ENCODE data around the gene PIK3CD. TPM values are rescaled to one million over a fixed set of nuclear protein-coding genes. Genes with fewer than 3 reads are reported as not detected.

PIK3CD gene
- total and polyA plus RNA-seq, 8 donors, result 5.1 to 44.2 (median 6.1) TPM

GRCh38 chr1:9607352-9607751 lies 44.2 kb upstream of the PIK3CD start:
- intact Hi-C loops (cut with DNase I), result no loop called here
- DNase-seq (peak in 1 of 4 donors; percentile 60), ATAC-seq (no peak)
- H3K4me1 ChIP-seq, result no peaks in the 10 kb centered on the region
- no peaks in the 10 kb centered on the region for H3K27me3 ChIP-seq
- H3K9me3 ChIP-seq, result no peaks in the 10 kb centered on the region
- H3K4me3 ChIP-seq, result no peak overlapping the region
- no peak for TF ChIP-seq CTCF (IDR thresholded peaks at IDR 0.05)
- H3K27ac ChIP-seq, result no peak overlapping the region
- H3K36me3 ChIP-seq, result peaks cover 0 to 81% of the 10 kb centered on the region in 2 donors

GRCh38 chr1:9609998-9610397 lies 41.5 kb upstream of the PIK3CD start:
- Histone ChIP-seq H3K9me3 (no peaks in the 10 kb centered on the region), H3K4me1 (no peaks in the 10 kb centered on the region), H3K4me3 (no peak overlapping the region), H3K27me3 (no peaks in the 10 kb centered on the region), H3K27ac (no peak overlapping the region), H3K36me3 (peaks cover 0 to 75% of the 10 kb centered on the region in 2 donors)
- ATAC-seq, result no peak
- no peak for TF ChIP-seq CTCF (IDR thresholded peaks at IDR 0.05)
- intact Hi-C loops (cut with DNase I), result no loop called here
- DNase-seq, result no peak

GRCh38 chr1:9610548-9610947 lies 41.0 kb upstream of the PIK3CD start:
- no peak overlapping the region for H3K4me3 ChIP-seq
- TF ChIP-seq CTCF (IDR thresholded peaks at IDR 0.05), result no peak
- no peaks in the 10 kb centered on the region for H3K27me3 ChIP-seq
- H3K36me3 ChIP-seq, result peaks cover 0 to 70% of the 10 kb centered on the region in 2 donors
- H3K4me1 ChIP-seq, result no peaks in the 10 kb centered on the region
- no peaks in the 10 kb centered on the region for H3K9me3 ChIP-seq
- ATAC-seq, result no peak
- no peak overlapping the region for H3K27ac ChIP-seq
- intact Hi-C loops (cut with DNase I), result no loop called here
- DNase-seq, result no peak

GRCh38 chr1:9611716-9612115 lies 39.8 kb upstream of the PIK3CD start:
- Histone ChIP-seq H3K36me3 (peaks cover 0 to 65% of the 10 kb centered on the region in 2 donors), H3K27me3 (no peaks in the 10 kb centered on the region), H3K4me1 (no peaks in the 10 kb centered on the region), H3K9me3 (no peaks in the 10 kb centered on the region), H3K4me3 (no peak overlapping the region), H3K27ac (no peak overlapping the region)
- DNase-seq, result no peak
- no peak for TF ChIP-seq CTCF (IDR thresholded peaks at IDR 0.05)
- intact Hi-C loops (cut with DNase I), result no loop called here
- ATAC-seq, result no peak

GRCh38 chr1:9612162-9612845 lies 39.2 kb upstream of the PIK3CD start:
- Histone ChIP-seq H3K27ac (no peak overlapping the region), H3K36me3 (peaks cover 0 to 61% of the 10 kb centered on the region in 2 donors), H3K27me3 (peaks cover 0 to 4% of the 10 kb centered on the region in 2 donors), H3K4me3 (no peak overlapping the region), H3K9me3 (no peaks in the 10 kb centered on the region), H3K4me1 (no peaks in the 10 kb centered on the region)
- intact Hi-C loops (cut with DNase I), result no loop called here
- no peak for TF ChIP-seq CTCF (IDR thresholded peaks at IDR 0.05)
- ATAC-seq (no peak), DNase-seq (no peak)

All from left lung (tissue), 10 donors.